Right lobe of liver (tissue), 6 donors: ENCODE results near the gene C11orf65. TPM values are rescaled to one million over a fixed set of nuclear protein-coding genes. Genes with fewer than 3 reads are reported as not detected.

Source experiments
- ATAC-seq, 4 donors: fragments of 200-7000 bp; cut with Tn5 transposase; one replicate each; pipeline ENCODE4 v1.9.1; 2020; ENCODE audit warnings: mild to moderate bottlenecking in 4 of 4, moderate library complexity in 4 of 4
- DNase-seq, 3 donors: peaks; one replicate each; pipeline ENCODE4 v3.0.0-alpha.2; 2020
- H3K27ac ChIP-seq, 3 donors: fragments of 200-600 bp; one replicate each; pipeline ENCODE4 v1.8.0; 2022
- H3K27me3 ChIP-seq, 2 donors: fragments of 200-600 bp; one replicate each; pipeline ENCODE4 v1.8.0; 2022
- H3K36me3 ChIP-seq, 4 donors: fragments of 200-600 bp; sonication (generic) in 1 of 4; one replicate each; pipeline versions ENCODE4 v1.5.1 to v1.8.0; 2017 to 2022; ENCODE audit warnings: control low read depth in 1 of 4
- H3K4me1 ChIP-seq, 4 donors: fragments of 200-600 bp; sonication (generic) in 1 of 4; one replicate each; pipeline versions ENCODE4 v1.5.1 to v1.8.0; 2017 to 2022; ENCODE audit warnings: control low read depth in 1 of 4
- H3K4me3 ChIP-seq, 3 donors: fragments of 200-600 bp; one replicate each; pipeline ENCODE4 v1.8.0; 2022
- H3K9me3 ChIP-seq, 4 donors: fragments of 200-600 bp; sonication (generic) in 1 of 4; one replicate each; pipeline versions ENCODE4 v1.5.1 to v1.8.0; 2017 to 2022; ENCODE audit warnings: control low read depth in 1 of 4
- CTCF ChIP-seq, 4 donors: fragments of 200-600 bp in 3 of 4; fragments of 450-650 bp in 1 of 4; IDR thresholded peaks; one replicate each; pipeline versions ENCODE4 v1.5.1 to v1.8.0; 2016 to 2022; ENCODE audit warnings: antibody characterized with exemption in 4 of 4, mild to moderate bottlenecking in 2 of 4
- POLR2A ChIP-seq: fragments of 450-650 bp; IDR thresholded peaks from one replicate; pipeline ENCODE4 v1.6.1; 2017; ENCODE audit warnings: antibody characterized with exemption, mild to moderate bottlenecking
- WGBS: methylation state at CpG from one replicate; pipeline ENCODE4 v1.1.6; 2018; ENCODE audit warnings: low coverage, low lambda C conversion rate; ENCODE audit not compliant: insufficient coverage; ENCODE audit errors: missing lambda C conversion rate; 5-methylcytosine and 5-hydroxymethylcytosine counted together
- intact Hi-C, 2 donors: fragments of 100-400 bp; cut with DNase I; formaldehyde crosslinking; loops; one replicate each; pipeline versions ENCODE4 v1.11.2 to v1.14.1; 2022
- total RNA-seq, 6 experiments: library from RNA; depleted of rRNA in 2 of 6; stranded (reverse); fragments of >200 nt in 2 of 6; fragmentation: NEBNext Ultra II Directional in 3 of 6; extraction: Animal tissue kit (Norgen Biotek cat#: 25700) in 3 of 6; gene quantifications; one replicate each; pipeline versions ENCODE4 v1.1.0 to v1.2.4, GENCODE V29; 2016 to 2023
- donor health status: DM: no; HTN: yes; CAD: no.
- donor health status: DM: no; HTN: no; CAD: no.
- donor health status: DM: no; HTN: no; CAD: no.
- donor health status: DM: no; HTN: yes; CAD: no.
- donor health status: DM: no; HTN: yes; CAD: no.

The C11orf65 gene
- total RNA-seq, 6 experiments from 2014 or later, result 0.18 to 0.88 (median 0.58) TPM

GRCh38 chr11:108370315-108370714 lies 97.0 kb downstream of the C11orf65 start:
- intact Hi-C loops, result no loop called here
- no peaks in the 10 kb centered on the region for H3K27me3 ChIP-seq
- H3K27ac ChIP-seq, result no peak overlapping the region
- ATAC-seq (no peak), DNase-seq (no peak)
- no peak for TF ChIP-seq CTCF (IDR thresholded peaks at IDR 0.05)
- no peak for TF ChIP-seq POLR2A
- H3K4me1 ChIP-seq, result no peaks in the 10 kb centered on the region
- no peaks in the 10 kb centered on the region for H3K9me3 ChIP-seq
- peaks cover 0 to 1% (median 0%) of the 10 kb centered on the region in 4 donors for H3K36me3 ChIP-seq
- H3K4me3 ChIP-seq, result no peak overlapping the region

GRCh38 chr11:108369064-108369463 lies 98.3 kb downstream of the C11orf65 start:
- TF ChIP-seq POLR2A, result no peak
- no peak for TF ChIP-seq CTCF (IDR thresholded peaks at IDR 0.05)
- no peaks in the 10 kb centered on the region for H3K9me3 ChIP-seq
- ATAC-seq (no peak), DNase-seq (no peak)
- 73% methylated on average over 5 of the region's 5 CpGs for WGBS
- peaks cover 0 to 6% (median 1%) of the 10 kb centered on the region in 4 donors for H3K36me3 ChIP-seq
- H3K27me3 ChIP-seq, result no peaks in the 10 kb centered on the region
- no peak overlapping the region for H3K4me3 ChIP-seq
- H3K4me1 ChIP-seq, result no peaks in the 10 kb centered on the region
- H3K27ac ChIP-seq, result no peak overlapping the region
- intact Hi-C loops, result no loop called here

- H3K27ac ChIP-seq, result no peak overlapping the region
- no peak overlapping the region for H3K4me3 ChIP-seq
- intact Hi-C loops, result no loop called here
- H3K4me1 ChIP-seq, result no peaks in the 10 kb centered on the region
- TF ChIP-seq CTCF (IDR thresholded peaks at IDR 0.05) (no peak), POLR2A (no peak)
- 80% methylated on average over 1 of the region's 1 CpG for WGBS
- ATAC-seq, result no peak
- H3K36me3 ChIP-seq, result peaks cover 0 to 6% (median 1%) of the 10 kb centered on the region in 4 donors
- DNase-seq, result no peak
- H3K27me3 ChIP-seq, result no peaks in the 10 kb centered on the region
- H3K9me3 ChIP-seq, result no peaks in the 10 kb centered on the region
Measured at GRCh38 chr11:108368134-108368533, 99.2 kb downstream of the C11orf65 start.

- intact Hi-C loops, result no loop called here
- no peak for DNase-seq
- no peak overlapping the region for H3K27ac ChIP-seq
- 83% methylated on average over 2 of the region's 2 CpGs for WGBS
- no peaks in the 10 kb centered on the region for H3K9me3 ChIP-seq
- H3K4me3 ChIP-seq, result no peak overlapping the region
- H3K36me3 ChIP-seq, result peaks cover 0 to 6% (median 1%) of the 10 kb centered on the region in 4 donors
- no peaks in the 10 kb centered on the region for H3K4me1 ChIP-seq
- TF ChIP-seq CTCF (IDR thresholded peaks at IDR 0.05) (no peak), POLR2A (no peak)
- no peaks in the 10 kb centered on the region for H3K27me3 ChIP-seq
- ATAC-seq, result no peak
Measured at GRCh38 chr11:108364159-108364558, 103.2 kb downstream of the C11orf65 start.

GRCh38 chr11:108351468-108351867 lies 115.9 kb downstream of the C11orf65 start:
- Histone ChIP-seq H3K4me1 (no peaks in the 10 kb centered on the region), H3K4me3 (no peak overlapping the region), H3K27ac (no peak overlapping the region), H3K27me3 (no peaks in the 10 kb centered on the region), H3K9me3 (no peaks in the 10 kb centered on the region), H3K36me3 (peaks cover 0 to 31% (median 12%) of the 10 kb centered on the region in 4 donors)
- intact Hi-C loops, result no loop called here
- no peak for TF ChIP-seq POLR2A
- TF ChIP-seq CTCF (IDR thresholded peaks at IDR 0.05), result no peak
- ATAC-seq, result peak in 3 of 4 donors; percentile 25 to 49 (median 45)
- no peak for DNase-seq
